ENCODE results near the gene MUC21. TPM values are rescaled to one million over a fixed set of nuclear protein-coding genes. Genes with fewer than 3 reads are reported as not detected.
"Not testable (repeated sequence)": the region's sequence is repeated elsewhere in the genome, so short reads cannot be mapped to it uniquely, and the experiment has no call there.

The MUC21 gene
- total and polyA plus RNA-seq, 9 of the 15 experiments (the other 6 are each of a cell fraction or from before 2014, with no cell fraction given), result not detected

- H3K9me3 ChIP-seq (replicated peaks; ENCODE audit: control insufficient read depth, insufficient read depth, low read depth, low read length); H2AFZ ChIP-seq (ENCODE audit: low read depth, low read length); H3K4me3 ChIP-seq; H3K9me1 ChIP-seq (ENCODE audit: control insufficient read depth, insufficient read depth, low read length); H3K9ac ChIP-seq (ENCODE audit: insufficient read depth in 1 of 2, low read depth in 2 of 2, low read length in 2 of 2); H3K4me1 ChIP-seq (replicated peaks in 1 of 2; ENCODE audit: control insufficient read depth in 2 of 2, insufficient read depth in 2 of 2, low read length in 2 of 2); CTCF ChIA-PET (ENCODE audit: low intra/inter-chr PET ratio); H3K36me3 ChIP-seq (ENCODE audit: control insufficient read depth, insufficient read depth, low read length); H3K27ac ChIP-seq (ENCODE audit: extremely low read depth, low read depth, low read length); DNase-seq (ENCODE audit: extremely low read depth in 1 of 4, low spot score in 3 of 4); H3K4me2 ChIP-seq (ENCODE audit: insufficient read depth, low read length); BruUV-seq (replicated peaks); intact Hi-C loops (cut with micrococcal nuclease); H3K79me2 ChIP-seq (ENCODE audit: control insufficient read depth, insufficient read depth, low read length); FAIRE-seq; H4K20me1 ChIP-seq (replicated peaks; ENCODE audit: control insufficient read depth, insufficient read depth, low read length); ATAC-seq; in situ Hi-C loops (cut with MboI): not testable (repeated sequence)
- under 1% methylated on average over 6 of the region's 6 CpGs for WGBS (ENCODE audit: insufficient coverage, low coverage, missing lambda C conversion rate)
- POLR2A ChIA-PET, result interaction anchor here (0.6 kb wide), 1 partner anchor 22 kb away, joined by 3 read pairs; no protein-coding TSS in a partner anchor
- peaks cover 26 to 45% of the 10 kb centered on the region in 2 experiments; a peak in 4 of 5 replicates for H3K27me3 ChIP-seq (ENCODE audit: control insufficient read depth in 2 of 2, insufficient read depth in 2 of 2, low read length in 2 of 2)
Measured at GRCh38 chr6:30969171-30969570, 14.3 kb upstream of the MUC21 start.

DNA sequence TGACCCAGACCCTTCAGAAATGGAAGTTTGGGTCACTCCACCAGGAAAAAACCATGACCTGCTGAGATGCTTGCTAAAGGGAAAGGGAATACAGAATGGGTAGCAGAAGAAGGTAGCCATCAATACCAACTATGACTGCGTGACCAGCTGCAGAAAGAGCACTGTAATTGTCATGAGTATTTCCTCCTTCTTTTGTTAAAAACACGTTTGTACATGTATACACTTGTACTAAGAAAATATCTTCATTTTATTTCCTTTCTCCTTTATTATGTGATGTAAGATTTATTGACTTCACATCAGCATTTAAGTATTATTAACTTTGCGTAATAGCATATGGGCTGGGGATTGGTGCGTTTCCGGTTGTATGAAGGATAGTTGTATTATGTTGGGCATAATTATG, 12.6 kb upstream of the MUC21 start:
- intact Hi-C loops (cut with micrococcal nuclease), result no loop called here
- TF ChIP-seq CHD7 (IDR thresholded peaks at IDR 0.05; ENCODE audit: low read depth, low read length) (no peak), KLF16 (IDR thresholded peaks at IDR 0.05) (no peak), NEUROD1 (IDR thresholded peaks at IDR 0.05; ENCODE audit: borderline replicate concordance, low read depth, low read length, partially characterized antibody) (no peak), POLR2G (IDR thresholded peaks at IDR 0.05; ENCODE audit: low read depth, low read length) (no peak), GTF2E2 (tag; IDR thresholded peaks at IDR 0.05) (no peak)

More for the DNA sequence above, 12.6 kb upstream of the MUC21 start:
- Histone ChIP-seq H3K36me3 (ENCODE audit: control insufficient read depth, insufficient read depth, low read length) (no peaks in the 10 kb centered on the region), H3K9me3 (replicated peaks; ENCODE audit: control insufficient read depth, insufficient read depth, low read depth, low read length) (no peaks in the 10 kb centered on the region), H3K4me3 (no peak overlapping the region), H3K4me1 (replicated peaks in 1 of 2; ENCODE audit: control insufficient read depth in 2 of 2, insufficient read depth in 2 of 2, low read length in 2 of 2) (no peaks in the 10 kb centered on the region), H3K79me2 (ENCODE audit: control insufficient read depth, insufficient read depth, low read length) (no peaks in the 10 kb centered on the region), H4K20me1 (replicated peaks; ENCODE audit: control insufficient read depth, insufficient read depth, low read length) (no peaks in the 10 kb centered on the region), H3K9me1 (ENCODE audit: control insufficient read depth, insufficient read depth, low read length) (no peaks in the 10 kb centered on the region), H3K9ac (ENCODE audit: insufficient read depth in 1 of 2, low read depth in 2 of 2, low read length in 2 of 2) (no peak overlapping the region), H3K4me2 (ENCODE audit: insufficient read depth, low read length) (no peak overlapping the region), H2AFZ (ENCODE audit: low read depth, low read length) (no peak overlapping the region), H3K27ac (ENCODE audit: extremely low read depth, low read depth, low read length) (no peak overlapping the region), H3K27me3 (ENCODE audit: control insufficient read depth in 2 of 2, insufficient read depth in 2 of 2, low read length in 2 of 2) (peaks cover 31 to 40% of the 10 kb centered on the region in 2 experiments; a peak in 4 of 5 replicates)
- CTCF ChIA-PET (ENCODE audit: low intra/inter-chr PET ratio), result no interaction called here
- DNase-seq (ENCODE audit: extremely low read depth in 1 of 4, low spot score in 3 of 4) (no peak), FAIRE-seq (no peak), ATAC-seq (no peak)
- POLR2A ChIA-PET, result no interaction called here
- no TSS peak for BruUV-seq (replicated peaks)
- in situ Hi-C loops (cut with MboI), result no loop called here
- WGBS (ENCODE audit: insufficient coverage, low coverage, missing lambda C conversion rate), result 6% methylated on average over 5 of the region's 5 CpGs
